Uterus (tissue), 2 donors: ENCODE data around the gene S1PR1.

Experiments
- CTCF ChIP-seq, 4 experiments: fragments of 200-600 bp in 2 of 4; fragments of 450-650 bp in 2 of 4; sonication (generic) in 2 of 4; IDR thresholded peaks; one replicate each; pipeline ENCODE4 v1.5.1; 2016 to 2019; ENCODE audit warnings: antibody characterized with exemption in 4 of 4, mild to moderate bottlenecking in 2 of 4, moderate library complexity in 1 of 4
- POLR2A ChIP-seq, 2 donors: fragments of 450-650 bp; IDR thresholded peaks; one replicate each; pipeline ENCODE4 v1.6.1; 2016; ENCODE audit warnings: antibody characterized with exemption in 2 of 2, mild to moderate bottlenecking in 1 of 2, moderate library complexity in 1 of 2

- no peak for TF ChIP-seq CTCF (IDR thresholded peaks at IDR 0.05)
- no peak for TF ChIP-seq POLR2A (IDR thresholded peaks at IDR 0.05)
Observed at GRCh38 chr1:101193733-101194169, 43.1 kb upstream of the S1PR1 start.
